IMR-90 (cell line): ENCODE data around the gene KCTD13. TPM values are rescaled to one million over a fixed set of nuclear protein-coding genes. Genes with fewer than 3 reads are reported as not detected.

Experiments
- ATAC-seq: fragments of 200-7000 bp; cut with Tn5 transposase; 2 replicates; pipeline ENCODE4 v1.9.1; 2020; ENCODE audit warnings: low read depth, mild to moderate bottlenecking, moderate library complexity
- BruUV-seq: library from RNA; stranded (reverse); fragments of 400-500 nt; replicated peaks from 2 replicates; lab custom pipeline; 2021; lab: Mats Ljungman, UMichigan
- CTCF ChIA-PET: fragments of 300-600 bp; formaldehyde crosslinking; extraction: SDS; loops from one replicate; lab custom pipeline; 2021; ENCODE audit warnings: antibody characterized with exemption; lab: Yijun Ruan, JAX
- POLR2A ChIA-PET: fragments of 300-600 bp; sonication (Branson Sonifier 250); formaldehyde crosslinking; loops from one replicate; lab custom pipeline; 2022; ENCODE audit warnings: antibody characterized with exemption; ENCODE audit not compliant: unreplicated experiment; lab: Charles Lee
- DNase-seq: peaks from one replicate; pipeline ENCODE4 v3.0.0; 2013
- H2AFZ ChIP-seq: replicated peaks from 2 replicates; pipeline ENCODE3; 2013; ENCODE audit warnings: low read length, mild to moderate bottlenecking; ENCODE audit not compliant: poor library complexity
- H2AK5ac ChIP-seq: 2 replicates; pipeline ENCODE4 v1.6.1; 2013; ENCODE audit warnings: low read depth, low read length, inconsistent platforms
- H2AK9ac ChIP-seq: replicated peaks from 2 replicates; pipeline ENCODE3; 2013; ENCODE audit warnings: mild to moderate bottlenecking, low read depth, low read length, moderate library complexity; ENCODE audit not compliant: poor library complexity
- H2BK120ac ChIP-seq: 2 replicates; pipeline ENCODE4 v1.6.1; 2013; ENCODE audit warnings: low read depth, low read length, inconsistent platforms
- H2BK15ac ChIP-seq: 3 replicates; pipeline ENCODE4 v1.6.1; 2013; ENCODE audit warnings: low read depth, low read length, inconsistent platforms
- H2BK20ac ChIP-seq: 2 replicates; pipeline ENCODE4 v1.6.1; 2013; ENCODE audit warnings: low read depth, mild to moderate bottlenecking, inconsistent platforms, low read length, moderate library complexity
- H2BK5ac ChIP-seq: 2 replicates; pipeline ENCODE4 v1.6.1; 2013; ENCODE audit warnings: mild to moderate bottlenecking, low read depth, low read length, inconsistent platforms; ENCODE audit not compliant: poor library complexity, severe bottlenecking
- H3K14ac ChIP-seq: replicated peaks from 2 replicates; pipeline ENCODE4 v1.6.1; 2013; ENCODE audit warnings: low read depth, low read length, inconsistent platforms
- H3K18ac ChIP-seq: 2 replicates; pipeline ENCODE4 v1.6.1; 2013; ENCODE audit warnings: low read depth, low read length, control low read depth
- H3K23ac ChIP-seq: 2 replicates; pipeline ENCODE4 v1.6.1; 2013; ENCODE audit warnings: low read depth, low read length, inconsistent platforms
- H3K27ac ChIP-seq: 2 replicates; pipeline ENCODE4 v1.5.1; 2013; ENCODE audit warnings: mild to moderate bottlenecking, control low read depth, low read length; ENCODE audit not compliant: insufficient read depth
- H3K27me3 ChIP-seq: 2 replicates; pipeline ENCODE4 v1.6.1; 2013; ENCODE audit warnings: low read length; ENCODE audit not compliant: control insufficient read depth, insufficient read depth
- H3K36me3 ChIP-seq: 2 replicates; pipeline ENCODE4 v1.6.1; 2013; ENCODE audit warnings: low read length, mixed read lengths; ENCODE audit not compliant: control insufficient read depth, insufficient read depth
- H3K4ac ChIP-seq: 2 replicates; pipeline ENCODE4 v1.6.1; 2013; ENCODE audit warnings: low read depth, low read length, inconsistent platforms
- H3K4me1 ChIP-seq: 2 replicates; pipeline ENCODE4 v1.6.1; 2013; ENCODE audit warnings: low read length, mixed read lengths; ENCODE audit not compliant: control insufficient read depth, insufficient read depth
- H3K4me2 ChIP-seq: 2 replicates; pipeline ENCODE4 v1.6.1; 2013; ENCODE audit warnings: low read depth, mild to moderate bottlenecking, control low read depth, low read length, moderate library complexity
- H3K4me3 ChIP-seq: 2 replicates; pipeline ENCODE4 v1.5.1; 2013; ENCODE audit warnings: low read depth, mild to moderate bottlenecking, control low read depth, low read length, moderate library complexity; ENCODE audit not compliant: insufficient read depth
- H3K56ac ChIP-seq: 2 replicates; pipeline ENCODE4 v1.6.1; 2013; ENCODE audit warnings: low read length, inconsistent platforms; ENCODE audit not compliant: insufficient read depth; ENCODE audit errors: extremely low read depth
- H3K79me1 ChIP-seq, 2 experiments: 2 replicates each; pipeline ENCODE4 v1.6.1; 2013; ENCODE audit warnings: low read length in 2 of 2, inconsistent platforms in 1 of 2, low read depth in 1 of 2
- H3K9ac ChIP-seq: 2 replicates; pipeline ENCODE4 v1.6.1; 2013; ENCODE audit warnings: low read depth, low read length, control low read depth
- H3K9me1 ChIP-seq: 2 replicates; pipeline ENCODE4 v1.6.1; 2013; ENCODE audit warnings: low read length, inconsistent platforms; ENCODE audit not compliant: insufficient read depth
- H3K9me3 ChIP-seq: 2 replicates; pipeline ENCODE4 v1.6.1; 2013; ENCODE audit warnings: low read length; ENCODE audit not compliant: control insufficient read depth, insufficient read depth
- H4K20me1 ChIP-seq: 2 replicates; pipeline ENCODE4 v1.6.1; 2013; ENCODE audit warnings: low read length, inconsistent platforms; ENCODE audit not compliant: insufficient read depth
- H4K5ac ChIP-seq: 2 replicates; pipeline ENCODE4 v1.6.1; 2013; ENCODE audit warnings: mild to moderate bottlenecking, low read depth, low read length, control low read depth
- H4K8ac ChIP-seq, 2 experiments: 2 replicates each; pipeline ENCODE4 v1.6.1; 2013; ENCODE audit warnings: low read depth in 2 of 2, low read length in 2 of 2, control low read depth in 1 of 2, inconsistent platforms in 1 of 2
- H4K91ac ChIP-seq: 2 replicates; pipeline ENCODE4 v1.6.1; 2013; ENCODE audit warnings: low read depth, low read length, inconsistent platforms; ENCODE audit not compliant: insufficient read depth
- BHLHE40 ChIP-seq: fragments of 150-350 bp; IDR thresholded peaks from 2 replicates; pipeline ENCODE4 v1.6.1; 2016; ENCODE audit warnings: mild to moderate bottlenecking, low read depth, low read length
- ELK1 ChIP-seq: fragments of 150-350 bp; IDR thresholded peaks from 2 replicates; pipeline ENCODE4 v1.6.1; 2016; ENCODE audit warnings: low read depth, mild to moderate bottlenecking, low read length, moderate library complexity, borderline replicate concordance
- FOS ChIP-seq: fragments of 150-350 bp; IDR thresholded peaks from 2 replicates; pipeline ENCODE4 v1.6.1; 2016; ENCODE audit warnings: low read depth, low read length
- MAFK ChIP-seq: IDR thresholded peaks from 2 replicates; pipeline ENCODE4 v1.6.1; 2012; ENCODE audit warnings: low read depth, low read length, improper control_type of control experiment
- MAZ ChIP-seq: IDR thresholded peaks from 2 replicates; pipeline ENCODE4 v1.6.1; 2012; ENCODE audit warnings: low read depth, mild to moderate bottlenecking, low read length, improper control_type of control experiment, moderate library complexity, borderline replicate concordance
- MXI1 ChIP-seq: IDR thresholded peaks from 2 replicates; pipeline ENCODE4 v1.6.1; 2012; ENCODE audit warnings: low read depth, mild to moderate bottlenecking, low read length, moderate library complexity, borderline replicate concordance
- NFE2L2 ChIP-seq: fragments of 150-350 bp; IDR thresholded peaks from 2 replicates; pipeline ENCODE4 v1.6.1; 2016; ENCODE audit warnings: low read depth, mild to moderate bottlenecking, low read length
- POLR2A ChIP-seq: IDR thresholded peaks from 2 replicates; pipeline ENCODE4 v1.6.1; 2012; ENCODE audit warnings: mild to moderate bottlenecking, low read depth, low read length
- RAD21 ChIP-seq: IDR thresholded peaks from 2 replicates; pipeline ENCODE4 v1.6.1; 2012; ENCODE audit warnings: low read length, improper control_type of control experiment
- RFX5 ChIP-seq: IDR thresholded peaks from 2 replicates; pipeline ENCODE4 v1.8.0; 2012; ENCODE audit warnings: low read depth, mild to moderate bottlenecking, low read length, moderate library complexity
- SMC3 ChIP-seq: fragments of 150-350 bp; IDR thresholded peaks from 2 replicates; pipeline ENCODE4 v1.6.1; 2016; ENCODE audit warnings: low read depth, mild to moderate bottlenecking, antibody characterized with exemption, low read length, moderate library complexity
- USF2 ChIP-seq: fragments of 150-350 bp; IDR thresholded peaks from 2 replicates; pipeline ENCODE4 v1.6.1; 2017; ENCODE audit warnings: mild to moderate bottlenecking, antibody characterized with exemption, low read length, low read depth
- WGBS, 2 experiments: methylation state at CpG; one replicate each; pipeline versions ENCODE4 v1.1.5 to v1.1.7; 2013; ENCODE audit warnings: missing lambda C conversion rate in 2 of 2; ENCODE audit not compliant: insufficient read length in 1 of 2; ENCODE audit errors: extremely low coverage in 2 of 2; 5-methylcytosine and 5-hydroxymethylcytosine counted together
- dilution Hi-C: fragments of 300-500 bp; cut with HindIII; formaldehyde crosslinking; loops from one replicate; pipeline ENCODE4 v1.14.3; 2018; ENCODE audit warnings: low sequenced_read_pairs; ENCODE audit not compliant: unreplicated experiment
- in situ Hi-C: fragments of 300-500 bp; cut with MboI; formaldehyde crosslinking; loops from 3 replicates; pipeline ENCODE4 v1.14.3; 2019; ENCODE audit warnings: low sequenced_read_pairs, inconsistent platforms, mixed read lengths
- intact Hi-C: fragments of 100-400 bp; cut with micrococcal nuclease; formaldehyde crosslinking; loops from 2 replicates; pipeline ENCODE4 v1.10.0; 2022
- polyA plus RNA-seq, 3 experiments: library from polyadenylated mRNA; depleted of rRNA; stranded (reverse); fragments of >200 nt; gene quantifications; 2 replicates each; pipeline ENCODE4 v1.2.3, GENCODE V29; 2012; ENCODE audit warnings: low replicate concordance in 1 of 3
- total RNA-seq: library from RNA; depleted of rRNA; stranded (reverse); fragments of >200 nt; gene quantifications from 2 replicates; pipeline ENCODE4 v1.2.3, GENCODE V29; 2012
- TF ChIP-seq, protein P1 (sequence below): conservative IDR thresholded peaks from 2 replicates; pipeline ENCODE4 v1.5.1; 2012; ENCODE audit warnings: mild to moderate bottlenecking, low read depth, low read length, improper control_type of control experiment

The KCTD13 gene
- total and polyA plus RNA-seq, 2 of the 4 experiments (the other 2 are of a cell fraction): 4.1 to 20.7 TPM

DNA sequence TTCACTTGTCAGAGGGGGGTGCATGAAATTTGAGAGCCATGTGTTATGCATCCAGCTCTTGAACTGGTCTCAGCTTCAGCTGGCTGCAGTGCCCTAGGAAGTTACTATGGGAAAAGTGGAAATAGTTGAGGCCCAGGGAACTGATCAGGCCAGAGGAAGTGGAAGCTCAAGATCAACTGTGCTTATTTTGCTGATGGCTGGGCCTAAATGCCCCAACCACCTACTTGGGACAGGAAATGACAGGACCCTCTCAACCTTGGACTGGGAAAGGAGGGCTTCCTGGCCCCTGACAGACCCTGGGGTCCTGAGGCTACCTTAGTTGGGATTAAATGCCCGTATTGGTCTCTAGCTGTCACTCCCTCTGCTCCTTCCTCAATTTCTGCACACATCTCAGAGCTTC, 46.5 kb upstream of the KCTD13 start (continued):
- TF ChIP-seq USF2: no peak
- TF ChIP-seq POLR2A: no peak
- TF ChIP-seq MAZ: no peak
- TF ChIP-seq BHLHE40: no peak

DNA sequence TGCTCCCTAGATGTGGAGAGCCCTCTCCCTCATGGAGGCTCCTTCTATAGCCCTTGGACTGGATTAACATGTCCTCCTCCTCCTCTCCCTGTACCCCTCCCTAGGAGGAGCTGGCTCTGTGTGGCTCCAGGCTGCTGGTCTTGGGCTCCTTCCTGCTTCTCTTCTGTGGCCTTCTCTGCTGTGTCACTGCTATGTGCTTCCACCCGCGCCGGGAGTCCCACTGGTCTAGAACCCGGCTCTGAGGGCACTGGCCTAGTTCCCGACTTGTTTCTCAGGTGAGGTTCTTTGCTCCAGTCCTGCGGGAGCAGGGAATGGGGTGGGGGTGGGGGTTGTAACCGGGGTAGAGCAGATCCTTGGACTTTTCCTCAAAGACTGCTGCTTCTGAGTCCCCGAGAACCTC, 45.3 kb upstream of the KCTD13 start:
- intact Hi-C loops: loop anchor here (5.0 kb wide), 1 partner anchor 44 kb away; the partner anchor contains the start of gene KCTD13
- dilution Hi-C loops: no loop called here
- in situ Hi-C loops: no loop called here
- Histone ChIP-seq H2AK9ac (no peak overlapping the region), H2BK5ac (no peak overlapping the region), H3K4ac (no peak overlapping the region), H4K5ac (no peak overlapping the region), H4K8ac (no peak overlapping the region), H3K79me1 (peaks cover 0 to 26% of the 10 kb centered on the region in 2 experiments), H3K4me2 (no peak overlapping the region), H2BK15ac (no peak overlapping the region), H3K27ac (no peak overlapping the region), H3K4me3 (no peak overlapping the region), H3K9ac (no peak overlapping the region), H2BK120ac (no peak overlapping the region), H2BK20ac (no peak overlapping the region), H2AK5ac (no peak overlapping the region), H3K56ac (no peak overlapping the region), H3K18ac (no peak overlapping the region), H4K91ac (no peak overlapping the region), H3K14ac (no peak overlapping the region), H3K4me1 (peaks cover 10% of the 10 kb centered on the region; the same call in 1 of the 2 replicates), H2AFZ (no peak overlapping the region), H4K20me1 (peaks cover 22% of the 10 kb centered on the region), H3K9me3 (no peaks in the 10 kb centered on the region), H3K9me1 (peaks cover 14% of the 10 kb centered on the region), H3K27me3 (no peaks in the 10 kb centered on the region), H3K23ac (no peak overlapping the region), H3K36me3 (peaks cover 19% of the 10 kb centered on the region)
- no CpG with 5 or more reads among the region's 8 CpGs for WGBS, 2 experiments
- BruUV-seq: no TSS peak
- ChIA-PET CTCF (no interaction called here), POLR2A (no interaction called here)
- DNase-seq: no peak
- no peak for ATAC-seq
- TF ChIP-seq RFX5: no peak
- TF ChIP-seq, protein P1, sequence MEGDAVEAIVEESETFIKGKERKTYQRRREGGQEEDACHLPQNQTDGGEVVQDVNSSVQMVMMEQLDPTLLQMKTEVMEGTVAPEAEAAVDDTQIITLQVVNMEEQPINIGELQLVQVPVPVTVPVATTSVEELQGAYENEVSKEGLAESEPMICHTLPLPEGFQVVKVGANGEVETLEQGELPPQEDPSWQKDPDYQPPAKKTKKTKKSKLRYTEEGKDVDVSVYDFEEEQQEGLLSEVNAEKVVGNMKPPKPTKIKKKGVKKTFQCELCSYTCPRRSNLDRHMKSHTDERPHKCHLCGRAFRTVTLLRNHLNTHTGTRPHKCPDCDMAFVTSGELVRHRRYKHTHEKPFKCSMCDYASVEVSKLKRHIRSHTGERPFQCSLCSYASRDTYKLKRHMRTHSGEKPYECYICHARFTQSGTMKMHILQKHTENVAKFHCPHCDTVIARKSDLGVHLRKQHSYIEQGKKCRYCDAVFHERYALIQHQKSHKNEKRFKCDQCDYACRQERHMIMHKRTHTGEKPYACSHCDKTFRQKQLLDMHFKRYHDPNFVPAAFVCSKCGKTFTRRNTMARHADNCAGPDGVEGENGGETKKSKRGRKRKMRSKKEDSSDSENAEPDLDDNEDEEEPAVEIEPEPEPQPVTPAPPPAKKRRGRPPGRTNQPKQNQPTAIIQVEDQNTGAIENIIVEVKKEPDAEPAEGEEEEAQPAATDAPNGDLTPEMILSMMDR: no peak
- no peak for TF ChIP-seq MAZ
- no peak for TF ChIP-seq SMC3
- TF ChIP-seq BHLHE40: no peak
- TF ChIP-seq MAFK: no peak
- TF ChIP-seq FOS: no peak
- no peak for TF ChIP-seq MXI1
- no peak for TF ChIP-seq NFE2L2
- no peak for TF ChIP-seq RAD21
- TF ChIP-seq ELK1: no peak
- no peak for TF ChIP-seq USF2
